ENCODE data around the gene ANGPT4.
A peak's percentile ranks its signal among the peaks of the same experiment; 100 is the strongest.
"Not testable (repeated sequence)": the region's sequence is repeated elsewhere in the genome, so short reads cannot be mapped to it uniquely, and the experiment has no call there.

Gene ANGPT4

GRCh38 chr20:872855-873520 is 43.1 kb downstream of the ANGPT4 start:
- no peak for DNase-seq (ENCODE audit: low read depth)

- DNase-seq (ENCODE audit: low read depth): no peak
Measured at GRCh38 chr20:871948-872347, 44.2 kb downstream of the ANGPT4 start.

GRCh38 chr20:871436-871835 is 44.7 kb downstream of the ANGPT4 start:
- no peak for DNase-seq (ENCODE audit: low read depth)

- no peak for DNase-seq (ENCODE audit: low read depth)
Measured at GRCh38 chr20:870758-871157, 45.4 kb downstream of the ANGPT4 start.

GRCh38 chr20:869606-870005 is 46.5 kb downstream of the ANGPT4 start:
- DNase-seq (ENCODE audit: low read depth): no peak

GRCh38 chr20:868279-868678 is 47.9 kb downstream of the ANGPT4 start:
- DNase-seq (ENCODE audit: low read depth): no peak

GRCh38 chr20:865440-865839 is 50.7 kb downstream of the ANGPT4 start:
- no peak for DNase-seq (ENCODE audit: low read depth)

GRCh38 chr20:860891-861290 is 55.2 kb downstream of the ANGPT4 start:
- DNase-seq (ENCODE audit: low read depth): no peak

- no peak for DNase-seq (ENCODE audit: low read depth)
Measured at GRCh38 chr20:859751-860231, 56.3 kb downstream of the ANGPT4 start.

- DNase-seq (ENCODE audit: low read depth): no peak
Measured at GRCh38 chr20:858011-858410, 58.1 kb downstream of the ANGPT4 start.

- DNase-seq (ENCODE audit: low read depth): no peak
Measured at GRCh38 chr20:856361-856775, 59.8 kb downstream of the ANGPT4 start.

- no peak for DNase-seq (ENCODE audit: low read depth)
Measured at GRCh38 chr20:855466-856360, 60.4 kb downstream of the ANGPT4 start.

- DNase-seq (ENCODE audit: low read depth): no peak
Measured at GRCh38 chr20:854601-855000, 61.5 kb downstream of the ANGPT4 start.

GRCh38 chr20:853406-853996 is 62.6 kb downstream of the ANGPT4 start:
- no peak for DNase-seq (ENCODE audit: low read depth)

GRCh38 chr20:848731-849130 is 67.4 kb downstream of the ANGPT4 start:
- not testable (repeated sequence) for DNase-seq (ENCODE audit: low read depth)

- DNase-seq (ENCODE audit: low read depth): no peak
Measured at GRCh38 chr20:848193-848592, 67.9 kb downstream of the ANGPT4 start.

- peak; percentile 51 for DNase-seq (ENCODE audit: low read depth)
Measured at GRCh38 chr20:846894-847278, 69.2 kb downstream of the ANGPT4 start.

GRCh38 chr20:845941-846893 is 69.9 kb downstream of the ANGPT4 start:
- DNase-seq (ENCODE audit: low read depth): no peak

- no peak for DNase-seq (ENCODE audit: low read depth)
Measured at GRCh38 chr20:845226-845868, 70.8 kb downstream of the ANGPT4 start.

- peak; percentile 90 for DNase-seq (ENCODE audit: low read depth)
Measured at GRCh38 chr20:844473-845225, 71.5 kb downstream of the ANGPT4 start.

All from activated T-cell treated with anti-CD3 and anti-CD28 coated beads for 1 hour (primary cell).